ENCODE measurements around the gene PSMG1. TPM values are rescaled to one million over a fixed set of nuclear protein-coding genes. Genes with fewer than 3 reads are reported as not detected.
"Not testable (repeated sequence)": the region's sequence is repeated elsewhere in the genome, so short reads cannot be mapped to it uniquely, and the experiment has no call there.

PSMG1 gene
- total RNA-seq, 4 donors from 2014 or later: 16.9 to 36.8 (median 25.5) TPM

DNA sequence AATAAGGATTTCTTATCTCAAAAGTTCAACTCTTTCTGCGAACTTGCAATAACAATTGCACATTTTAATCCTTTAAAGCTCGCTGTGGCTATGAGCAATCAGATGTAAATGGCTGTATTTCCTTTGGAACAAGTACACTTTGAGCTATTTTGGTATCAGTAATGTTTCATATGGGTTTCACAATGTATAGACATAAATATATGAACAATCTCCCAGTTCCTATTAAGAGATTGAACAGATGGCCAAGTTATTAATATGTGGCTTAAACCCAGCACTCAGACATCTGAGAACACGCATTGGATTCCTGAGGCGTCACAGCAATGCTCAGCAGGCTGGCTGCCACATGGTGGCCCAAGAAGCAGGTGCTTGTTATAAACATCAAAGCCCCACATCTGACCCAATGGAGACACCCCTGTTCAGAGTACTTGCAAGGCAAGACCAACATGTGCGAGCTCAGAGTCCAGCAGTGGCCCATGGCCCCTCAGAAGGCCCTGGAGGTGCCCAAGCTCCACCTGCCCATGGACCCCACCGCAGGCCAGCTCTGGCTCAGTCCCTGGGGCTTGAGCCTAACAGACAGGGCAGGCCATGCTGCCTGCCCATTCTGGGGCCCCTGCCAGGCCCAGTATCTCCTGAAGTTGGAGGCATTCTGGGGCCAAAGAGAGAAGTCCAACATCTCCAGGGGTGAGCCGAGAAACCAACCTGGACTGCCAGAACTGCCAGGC, 23.7 kb downstream of the PSMG1 start:
- no peak for DNase-seq (ENCODE audit: low spot score in 2 of 2)
- WGBS, 2 donors: 89 to 96% methylated on average over 6 to 7 of the region's 7 CpGs
- no peak overlapping the region for H3K4me3 ChIP-seq (ENCODE audit: low read depth, poor library complexity, severe bottlenecking)
- TF ChIP-seq CTCF (IDR thresholded peaks at IDR 0.05): no peak
- no peak for TF ChIP-seq POLR2A (IDR thresholded peaks at IDR 0.05)
- intact Hi-C loops (cut with DNase I; ENCODE audit: low total_unique reads): no loop called here

DNA sequence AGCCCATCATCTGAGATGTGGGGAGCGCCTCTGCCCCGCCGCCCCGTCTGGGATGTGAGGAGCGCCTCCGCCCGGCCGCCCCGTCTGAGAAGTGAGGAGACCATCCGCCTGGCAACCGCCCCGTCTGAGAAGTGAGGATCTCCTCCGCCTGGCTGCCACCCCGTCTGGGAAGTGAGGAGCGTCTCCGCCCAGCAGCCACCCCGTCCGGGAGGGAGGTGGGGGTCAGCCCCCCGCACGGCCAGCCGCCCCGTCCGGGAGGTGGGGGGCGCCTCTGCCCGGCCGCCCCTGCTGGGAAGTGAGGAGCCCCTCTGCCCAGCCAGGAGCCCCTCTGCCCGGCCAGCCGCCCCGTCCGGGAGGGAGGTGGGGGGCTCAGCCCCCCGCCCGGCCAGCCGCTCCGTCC, 26.0 kb downstream of the PSMG1 start:
- H3K4me3 ChIP-seq (ENCODE audit: low read depth, poor library complexity, severe bottlenecking); DNase-seq (ENCODE audit: low spot score in 2 of 2); intact Hi-C loops (cut with DNase I; ENCODE audit: low total_unique reads): not testable (repeated sequence)
- WGBS, 2 donors: 93% methylated on average over 15 to 20 of the region's 34 CpGs

- H3K4me3 ChIP-seq (ENCODE audit: low read depth, poor library complexity, severe bottlenecking): no peak overlapping the region
- 70 to 73% methylated on average over 7 of the region's 7 CpGs for WGBS, 2 donors
- TF ChIP-seq CTCF (IDR thresholded peaks at IDR 0.05) (no peak), POLR2A (IDR thresholded peaks at IDR 0.05) (no peak)
- intact Hi-C loops (cut with DNase I; ENCODE audit: low total_unique reads): no loop called here
- DNase-seq (ENCODE audit: low spot score in 2 of 2): no peak
Measured at GRCh38 chr21:39156024-39156423, 27.2 kb downstream of the PSMG1 start.

DNA sequence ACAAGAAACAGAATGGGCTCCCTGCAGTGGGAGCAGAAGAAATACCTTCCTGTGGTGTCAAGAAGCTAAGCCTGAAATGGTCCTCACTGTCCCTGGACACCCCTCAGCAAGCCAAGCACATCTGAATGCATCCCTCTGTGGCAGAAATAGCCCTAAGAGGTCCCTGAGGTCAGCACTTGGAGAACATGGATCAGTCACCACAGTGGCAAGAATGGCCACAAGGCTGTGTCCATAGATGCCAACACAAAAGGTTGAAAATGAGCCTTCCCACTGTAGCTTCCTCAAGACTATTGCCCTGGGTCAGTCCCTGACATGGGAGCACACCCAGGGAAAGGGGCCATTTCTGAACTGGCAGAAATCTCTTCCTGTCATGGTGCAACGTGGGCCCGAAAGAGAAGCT, 27.7 kb downstream of the PSMG1 start:
- intact Hi-C loops (cut with DNase I; ENCODE audit: low total_unique reads): no loop called here
- no peak for DNase-seq (ENCODE audit: low spot score in 2 of 2)
- WGBS, 2 donors: 97 to 100% methylated on average over 2 of the region's 2 CpGs
- TF ChIP-seq POLR2A (IDR thresholded peaks at IDR 0.05) (no peak), CTCF (IDR thresholded peaks at IDR 0.05) (no peak)
- no peak overlapping the region for H3K4me3 ChIP-seq (ENCODE audit: low read depth, poor library complexity, severe bottlenecking)

GRCh38 chr21:39153842-39154241, 29.4 kb downstream of the PSMG1 start:
- 88 to 90% methylated on average over 2 of the region's 2 CpGs for WGBS, 2 donors
- H3K4me3 ChIP-seq (ENCODE audit: low read depth, poor library complexity, severe bottlenecking): no peak overlapping the region
- no peak for DNase-seq (ENCODE audit: low spot score in 2 of 2)
- intact Hi-C loops (cut with DNase I; ENCODE audit: low total_unique reads): no loop called here
- TF ChIP-seq CTCF (IDR thresholded peaks at IDR 0.05) (no peak), POLR2A (IDR thresholded peaks at IDR 0.05) (no peak)

- TF ChIP-seq POLR2A (IDR thresholded peaks at IDR 0.05) (no peak), CTCF (IDR thresholded peaks at IDR 0.05) (no peak)
- DNase-seq (ENCODE audit: low spot score in 2 of 2): no peak
- 94 to 97% methylated on average over 2 of the region's 2 CpGs for WGBS, 2 donors
- intact Hi-C loops (cut with DNase I; ENCODE audit: low total_unique reads): no loop called here
- H3K4me3 ChIP-seq (ENCODE audit: low read depth, poor library complexity, severe bottlenecking): no peak overlapping the region
Measured at GRCh38 chr21:39153373-39153772, 29.9 kb downstream of the PSMG1 start.

Measured in lower leg skin (tissue), 4 donors.